ENCODE data around the gene ADAMTS17.

The ADAMTS17 gene

DNA sequence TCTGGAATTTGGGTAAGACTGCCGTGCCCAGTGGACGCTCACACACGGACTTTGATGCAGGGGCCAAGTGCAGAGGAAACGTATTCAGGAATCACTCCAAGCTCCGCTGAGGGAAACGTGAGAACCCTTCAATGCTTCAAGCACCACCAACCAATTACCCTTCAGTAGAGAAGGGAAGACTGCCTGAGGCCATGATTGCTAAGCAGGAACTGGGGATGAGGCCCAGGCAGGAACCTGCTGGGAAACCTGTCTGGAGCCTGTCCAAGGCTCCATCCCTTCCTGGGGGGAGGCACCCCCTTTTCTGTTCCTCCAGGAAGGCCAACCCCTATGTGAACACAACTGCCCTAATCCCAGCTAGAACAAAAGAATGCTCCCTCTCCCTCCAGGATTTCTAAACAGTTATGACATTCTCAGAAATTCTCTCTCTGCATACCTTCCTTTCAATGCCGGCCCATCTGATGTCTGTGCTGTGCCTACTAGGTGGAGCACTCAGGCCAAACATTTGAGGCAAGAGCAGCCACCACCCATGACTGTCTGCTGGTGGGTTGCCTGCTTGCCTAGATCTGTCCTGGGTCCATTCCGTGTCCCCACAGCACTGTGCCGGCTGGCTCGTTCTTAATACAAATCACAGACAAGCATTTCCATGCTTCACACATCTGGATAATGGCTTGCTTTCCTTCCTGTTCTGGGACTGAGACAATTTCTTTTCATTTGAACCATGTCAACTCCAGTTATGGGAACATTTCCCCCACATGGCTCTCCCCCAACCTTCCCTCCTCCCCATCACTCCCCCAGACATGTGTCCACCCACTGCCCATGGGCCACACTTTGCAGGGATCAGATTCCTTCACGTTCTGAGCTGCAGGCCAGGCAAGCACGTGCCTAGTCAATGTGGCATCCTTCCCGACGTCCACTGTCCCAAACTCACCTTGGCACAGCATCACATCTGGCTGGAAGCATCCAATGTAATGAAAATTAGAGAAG lies 149.4 kb downstream of the ADAMTS17 start:
- peak; percentile 31 for DNase-seq

DNA sequence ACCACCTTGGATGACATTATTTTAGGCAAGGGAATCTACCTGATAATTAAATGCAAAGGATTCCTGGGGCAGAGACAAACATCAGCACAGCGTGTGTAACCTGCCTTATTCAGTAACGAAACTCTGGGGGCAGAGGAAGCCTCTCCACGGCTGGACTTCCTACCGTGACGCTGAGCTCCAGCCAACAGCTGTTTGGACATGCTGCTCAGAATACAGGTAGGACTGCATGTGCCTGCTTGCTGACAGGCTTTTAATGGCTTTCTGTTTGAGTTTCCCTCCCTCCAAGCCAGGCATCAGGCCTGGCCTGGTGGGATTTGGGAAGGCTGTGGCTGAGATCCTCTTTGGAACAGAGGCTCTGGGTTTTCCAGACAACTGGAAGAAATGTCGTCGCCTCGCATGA lies 150.6 kb downstream of the ADAMTS17 start:
- DNase-seq = peak; percentile 39

DNA sequence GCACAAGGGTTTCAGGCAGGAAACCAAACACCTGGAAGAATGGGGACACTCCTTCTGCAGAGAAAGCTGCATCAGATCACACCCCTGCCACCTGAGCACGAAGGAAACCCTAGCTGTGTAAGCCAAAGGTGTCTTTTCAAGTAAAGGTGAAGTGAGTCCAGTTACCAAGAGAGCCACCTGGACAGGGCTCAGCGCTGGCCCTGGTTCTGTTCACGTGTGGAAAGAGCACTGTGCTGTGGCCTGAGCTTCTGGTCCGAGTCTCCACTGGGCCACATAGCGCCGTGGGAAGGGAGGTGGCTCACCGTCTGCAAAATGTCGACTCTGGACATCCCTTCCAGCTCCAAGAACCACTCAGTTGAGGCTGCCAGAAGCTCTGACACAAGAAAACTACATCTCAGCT lies 151.1 kb downstream of the ADAMTS17 start:
- DNase-seq = no peak

DNA sequence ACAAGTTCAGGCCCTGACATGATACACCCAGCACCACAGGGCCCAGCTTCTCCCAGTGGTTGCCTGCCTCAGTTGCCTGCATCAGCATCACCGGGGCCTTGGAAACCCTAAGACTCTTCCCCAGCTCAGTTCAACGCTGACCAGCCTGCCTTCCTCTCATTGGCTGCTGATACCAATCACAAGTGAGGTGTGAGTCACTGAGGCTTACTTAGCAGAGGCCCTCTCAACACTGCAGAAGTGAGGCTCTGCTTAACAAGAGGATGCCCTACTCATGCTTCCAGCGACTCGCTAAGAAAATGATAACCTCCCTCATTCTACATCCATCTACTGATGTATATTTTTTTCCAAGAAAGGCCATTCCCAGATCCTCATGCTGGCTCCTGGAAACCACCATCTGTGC lies 151.9 kb downstream of the ADAMTS17 start:
- no peak for DNase-seq

DNA sequence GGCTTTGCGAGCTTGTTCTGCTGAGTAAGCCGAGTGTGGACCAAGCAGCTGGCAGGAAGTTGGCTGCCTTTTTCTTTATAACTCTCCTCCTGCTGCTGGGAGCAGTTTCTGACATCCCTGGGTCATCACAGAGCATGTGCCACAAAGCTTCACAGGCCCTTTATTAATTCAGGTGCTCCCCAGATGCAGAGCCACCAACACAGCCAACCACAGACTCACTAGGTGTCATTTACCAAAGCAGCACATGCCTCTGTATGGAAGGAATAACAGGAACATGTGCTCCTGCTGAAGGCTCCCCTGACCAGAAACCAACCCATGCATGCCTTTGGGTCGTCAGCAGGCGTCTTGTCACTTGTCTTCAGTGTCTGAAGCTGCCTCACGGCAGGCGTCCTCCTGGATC lies 152.5 kb downstream of the ADAMTS17 start:
- DNase-seq = no peak

DNA sequence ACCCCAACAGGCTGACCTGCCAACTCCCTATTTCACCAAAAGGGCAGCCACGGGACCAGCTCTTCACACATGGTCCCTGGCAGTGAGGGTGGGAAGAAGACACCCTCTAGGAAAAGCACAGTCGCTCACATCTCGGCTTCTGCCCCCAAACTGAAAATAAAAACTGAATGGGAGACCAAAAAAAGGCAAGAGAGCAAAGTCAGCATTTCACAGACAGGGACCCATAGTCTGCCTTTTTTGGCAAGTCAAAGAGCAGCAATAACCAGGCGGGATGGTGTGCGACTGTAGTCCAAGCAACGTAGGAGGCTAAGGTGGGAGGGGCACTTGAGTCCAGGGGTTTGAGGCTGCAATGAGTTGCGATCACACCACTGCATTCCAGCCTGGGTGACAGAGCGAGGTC lies 154.1 kb downstream of the ADAMTS17 start:
- no peak for DNase-seq

DNA sequence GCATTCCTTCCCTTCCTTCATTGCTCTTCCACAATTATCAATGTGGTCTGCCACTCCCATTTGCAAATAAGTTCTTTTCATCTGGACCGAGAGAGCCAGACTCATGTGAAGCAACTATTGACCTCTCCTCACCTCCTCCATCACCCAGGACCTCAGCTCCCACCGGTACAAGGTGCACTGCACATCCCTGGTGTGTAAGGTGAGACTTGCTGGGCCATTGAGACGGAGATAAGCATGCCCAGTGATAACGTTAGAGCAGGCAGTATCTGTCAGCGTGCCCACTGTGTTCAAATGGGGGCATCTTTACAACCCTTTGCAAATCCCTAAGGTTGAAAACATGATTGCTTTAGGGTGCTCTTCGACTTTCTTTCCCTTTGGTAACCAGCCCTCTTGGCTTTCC lies 154.8 kb downstream of the ADAMTS17 start:
- DNase-seq = no peak

DNA sequence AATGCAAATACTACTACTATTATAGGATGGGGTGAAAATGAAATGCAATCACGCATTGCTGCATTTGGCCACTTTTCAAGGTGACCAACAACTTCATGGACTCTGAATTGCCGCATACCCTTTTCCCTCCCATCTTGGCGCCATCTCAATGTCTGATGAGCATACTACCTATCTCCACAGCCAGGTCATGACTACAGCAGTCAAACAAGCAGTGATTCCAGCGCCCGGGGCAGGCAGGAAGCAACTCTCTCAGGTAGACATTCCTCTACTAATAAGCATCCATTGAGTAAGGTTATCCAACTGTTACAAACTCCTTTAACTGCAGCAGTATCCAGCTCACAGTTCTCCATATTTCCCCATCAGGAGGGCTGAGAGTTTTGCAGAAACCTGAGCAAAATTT lies 155.4 kb downstream of the ADAMTS17 start:
- no peak for DNase-seq

DNA sequence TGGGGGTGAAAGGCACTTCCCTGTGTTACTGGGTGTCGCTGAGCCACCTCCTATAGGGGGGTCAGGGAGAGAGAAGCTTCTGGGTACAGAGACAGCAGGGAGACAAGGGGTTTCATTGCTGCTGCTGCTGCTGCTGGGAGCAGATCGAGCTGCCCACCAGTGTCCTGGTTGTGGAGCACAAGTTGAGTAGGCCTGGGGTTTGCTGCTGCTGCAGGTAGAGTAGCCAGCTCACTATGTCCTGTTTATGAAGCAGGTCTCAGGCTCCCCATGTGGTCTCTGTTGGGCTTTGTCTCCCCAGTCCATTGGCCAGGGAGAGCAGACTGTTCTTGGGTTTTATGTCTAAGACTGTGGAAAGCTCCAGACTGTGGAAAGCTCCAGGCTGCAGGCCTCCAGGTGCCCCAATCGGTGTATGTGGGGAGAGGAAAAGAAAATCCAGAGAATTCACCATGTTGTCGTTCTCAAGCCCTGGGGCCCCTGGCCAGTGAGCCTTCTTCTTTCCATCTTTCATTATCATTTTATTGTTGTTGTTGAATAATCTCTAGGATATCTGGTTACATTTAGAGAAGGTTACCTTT lies 157.8 kb downstream of the ADAMTS17 start:
- no peak for DNase-seq

DNA sequence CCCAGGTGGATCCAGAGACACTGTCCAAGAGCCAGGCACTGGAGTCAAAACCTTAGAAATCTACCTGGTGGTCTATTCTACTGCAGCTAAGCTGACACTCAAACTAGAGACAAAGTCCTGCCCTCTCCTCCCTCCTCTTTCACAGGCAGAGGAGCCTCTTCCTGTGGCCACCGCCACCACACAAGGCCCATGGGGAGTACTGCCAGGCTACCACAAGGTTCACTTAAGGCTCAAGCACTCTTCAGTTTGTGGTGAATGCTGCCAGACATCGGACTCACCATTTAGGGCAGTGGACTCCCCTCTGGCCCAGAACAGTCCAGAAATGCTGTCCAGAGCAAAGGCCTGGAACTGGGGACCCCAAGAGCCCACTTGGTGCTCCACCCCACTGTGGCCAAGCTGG lies 160.9 kb downstream of the ADAMTS17 start:
- no peak for DNase-seq

DNA sequence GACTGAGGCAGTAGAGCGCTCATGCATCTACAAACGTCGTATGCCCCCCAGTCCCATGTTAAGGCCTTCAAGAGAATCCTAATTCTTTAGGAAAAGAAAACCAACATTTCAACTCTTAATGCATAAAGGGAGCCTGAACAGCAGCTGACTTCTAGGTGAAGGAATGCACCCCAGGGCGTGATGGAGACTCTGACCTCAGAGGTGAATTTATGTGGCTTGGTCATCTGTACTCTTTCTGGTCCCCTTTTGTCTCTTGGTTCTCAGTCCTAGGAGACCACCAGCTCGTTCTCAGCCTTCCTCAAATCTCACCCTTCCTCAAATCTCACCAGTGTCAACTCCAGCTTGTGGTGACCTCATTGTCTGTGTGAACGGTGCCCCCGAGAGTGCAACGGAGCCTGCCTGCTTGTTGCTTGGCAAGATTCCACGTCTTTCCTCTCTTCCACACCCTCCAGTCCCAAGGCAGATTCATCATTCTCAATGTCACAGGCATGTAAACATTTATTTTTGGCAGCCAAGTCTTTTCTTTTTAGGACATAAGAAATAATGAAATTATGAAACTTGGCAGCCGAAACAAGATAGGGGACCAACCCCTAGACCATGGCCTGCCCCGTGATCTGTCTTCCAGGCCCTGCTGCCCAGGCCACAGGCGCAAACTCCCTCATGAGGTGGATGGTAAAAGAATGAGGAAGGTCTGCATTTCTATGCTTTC lies 166.2 kb downstream of the ADAMTS17 start:
- no peak for DNase-seq

DNA sequence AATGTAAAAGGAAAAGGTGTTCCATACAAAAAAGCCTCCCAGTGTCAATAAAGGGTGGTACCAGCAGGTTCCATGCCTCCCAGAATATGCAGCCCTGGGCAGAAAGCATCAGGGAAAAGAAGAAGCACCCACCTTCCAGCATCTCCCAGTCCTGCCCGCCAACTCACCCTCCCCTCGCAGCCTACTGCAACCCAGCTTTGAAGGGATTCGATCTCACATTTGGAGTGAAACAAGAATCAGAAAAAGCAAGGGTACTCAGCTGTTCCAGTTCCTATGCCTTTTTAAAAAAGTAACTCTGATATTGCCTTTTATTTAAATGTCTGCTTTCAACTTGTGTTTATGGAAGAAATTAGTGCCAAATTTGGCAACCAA lies 166.9 kb downstream of the ADAMTS17 start:
- DNase-seq = no peak

DNA sequence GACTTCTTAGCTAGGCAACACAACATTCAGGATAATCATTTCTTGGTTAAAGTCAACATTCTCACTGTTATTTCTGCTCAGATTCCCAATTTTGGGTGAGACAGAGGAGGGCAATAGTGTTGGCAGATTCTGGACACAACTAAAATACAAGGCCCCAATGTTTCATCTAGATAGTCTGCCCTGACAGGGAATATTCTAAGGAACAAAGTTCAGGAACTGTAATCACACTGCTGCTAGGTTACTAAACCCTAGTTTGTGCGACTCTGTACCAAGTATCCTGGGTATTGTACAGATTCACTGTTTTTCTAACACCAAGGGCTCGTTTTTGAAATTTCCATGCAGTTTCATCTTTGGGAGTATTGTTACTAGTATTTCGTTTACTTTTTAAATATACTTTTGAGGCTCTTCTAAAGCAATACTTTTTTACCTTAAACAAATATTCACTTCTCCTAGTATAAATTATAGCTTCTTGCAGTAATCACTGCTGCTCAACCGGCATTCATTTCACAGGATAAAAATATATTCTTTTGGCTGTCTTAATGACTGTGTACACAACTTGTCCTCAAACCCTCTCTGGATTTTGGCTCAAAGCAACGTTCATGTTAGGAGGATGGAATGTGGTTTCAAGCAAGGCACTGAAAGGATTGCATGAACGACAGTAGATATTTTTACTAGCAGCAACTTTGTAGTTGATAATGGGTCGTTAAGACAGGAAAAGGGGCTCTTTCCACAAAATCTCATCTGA lies 167.4 kb downstream of the ADAMTS17 start:
- DNase-seq = no peak

DNA sequence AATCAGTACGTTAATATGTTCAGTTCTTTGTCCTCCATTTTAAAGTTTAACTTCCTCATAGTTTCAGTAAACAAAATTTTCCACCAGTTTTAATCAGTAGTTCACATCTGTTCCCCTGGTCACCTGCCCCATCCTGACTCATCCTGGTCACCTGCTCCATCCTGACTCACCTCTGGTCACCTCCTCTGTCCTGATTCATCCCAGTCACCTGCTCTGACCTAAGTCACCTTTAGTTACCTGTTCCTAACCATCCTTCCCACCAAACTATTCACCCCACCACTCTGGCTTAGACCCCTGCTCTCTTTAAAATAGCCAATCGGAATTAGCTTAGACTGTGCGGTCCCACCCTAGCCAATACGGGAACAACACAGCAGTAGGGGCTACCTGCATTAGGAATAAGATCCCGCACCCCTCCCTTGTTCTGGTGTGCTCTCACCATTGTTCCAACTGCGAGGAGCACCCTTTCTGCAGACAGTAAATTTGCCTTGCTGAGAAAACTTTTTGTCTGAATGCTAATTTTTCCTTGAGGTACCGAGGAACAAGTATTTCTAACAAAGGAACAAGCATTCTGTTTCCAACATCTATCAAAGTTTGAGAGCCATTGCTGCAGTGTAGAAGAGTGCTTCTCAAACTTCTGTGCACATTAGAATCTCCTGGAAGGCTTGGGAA lies 169.3 kb downstream of the ADAMTS17 start:
- no peak for DNase-seq

DNA sequence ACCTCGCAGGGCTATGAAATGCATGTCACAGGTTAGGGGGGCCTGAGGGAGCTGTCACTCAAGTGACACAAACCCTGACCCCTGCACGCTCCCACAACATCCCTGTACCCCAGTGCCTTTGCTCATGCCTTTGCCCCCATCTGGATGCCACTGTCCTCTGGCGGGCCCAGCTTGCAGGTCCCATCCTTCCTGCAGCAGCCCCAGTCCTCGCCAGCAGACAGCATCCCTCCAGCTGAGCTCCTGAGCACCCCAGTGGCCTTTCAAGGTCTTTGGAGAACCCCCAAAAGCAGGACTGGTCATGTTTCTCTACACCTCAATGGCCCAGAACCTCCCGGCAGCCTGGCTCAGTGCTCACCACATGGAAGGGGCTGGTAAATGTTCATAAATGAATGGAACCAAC lies 170.4 kb downstream of the ADAMTS17 start:
- no peak for DNase-seq

DNA sequence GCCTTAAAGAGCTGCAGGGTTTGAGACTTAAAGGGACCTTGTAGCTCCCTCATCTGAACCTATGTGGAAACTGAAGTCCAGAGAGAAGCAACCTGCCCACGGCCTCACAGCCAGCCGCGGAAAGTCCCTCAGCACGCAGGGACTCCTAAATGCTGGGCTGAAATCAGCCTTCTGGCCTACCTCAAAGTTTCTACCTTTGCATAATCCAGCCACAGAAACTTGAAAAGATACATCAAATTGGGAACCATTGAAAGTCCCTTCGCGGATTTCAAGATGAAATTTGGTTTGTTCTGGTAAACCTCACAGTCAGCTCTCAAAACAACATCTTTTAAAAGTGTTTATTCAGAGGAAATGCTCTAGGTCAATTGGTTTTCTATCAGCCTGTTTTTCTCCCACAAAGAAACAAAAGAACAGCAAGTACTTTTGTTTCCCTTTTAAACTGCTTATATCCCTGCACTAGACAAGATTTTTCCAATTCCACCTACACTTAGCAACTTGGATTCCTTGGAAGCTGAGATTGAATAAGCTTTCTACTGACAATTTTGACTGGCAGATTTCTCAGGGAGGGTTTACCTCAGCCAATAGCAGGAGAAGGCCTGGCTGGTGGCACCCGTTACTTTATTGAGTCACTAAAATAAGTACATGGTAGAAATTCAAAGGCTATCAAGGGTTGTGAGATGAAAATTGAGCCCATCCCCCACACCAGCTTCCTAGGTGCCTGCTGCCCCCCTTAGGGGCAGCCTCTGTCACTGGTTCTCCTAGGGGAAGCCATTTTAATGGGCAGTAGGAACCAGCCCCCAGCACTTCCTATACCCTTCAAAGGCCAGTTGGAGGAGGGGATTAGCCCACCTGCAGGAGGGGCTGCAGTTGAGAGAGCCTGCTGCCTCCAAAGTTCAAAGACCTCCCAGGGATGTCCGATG lies 171.2 kb downstream of the ADAMTS17 start:
- no peak for DNase-seq

DNA sequence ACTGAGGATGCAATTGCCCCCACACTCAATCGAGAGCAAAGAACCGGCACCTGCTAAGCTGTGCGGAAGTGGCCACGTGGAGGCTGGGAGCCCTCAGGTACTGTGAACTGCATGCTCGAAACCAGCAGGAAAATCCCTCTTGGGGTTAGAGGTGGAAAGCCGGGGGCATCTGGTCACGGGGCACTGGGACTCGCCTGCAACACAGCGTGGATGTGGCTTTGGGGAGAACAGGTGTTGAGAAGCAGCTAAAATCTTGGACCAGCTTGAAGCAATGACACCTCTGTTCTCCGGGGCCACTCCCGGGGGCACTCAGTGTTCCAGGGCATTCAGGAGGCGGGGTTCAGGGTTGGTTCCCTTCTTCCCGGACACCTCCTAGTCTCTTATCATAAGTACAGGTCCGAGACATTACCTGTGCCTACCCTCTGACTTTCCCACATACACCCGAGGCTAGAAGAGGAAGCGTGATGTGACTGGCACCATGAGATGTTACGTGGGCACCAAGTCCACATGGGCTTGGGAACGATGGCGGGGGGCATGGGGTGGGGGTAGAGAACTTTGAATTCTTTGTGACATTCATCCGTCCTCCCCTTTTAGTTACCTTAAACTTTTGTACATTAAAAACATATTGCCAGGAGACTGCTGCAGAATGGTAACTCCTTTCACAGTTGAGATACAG lies 172.0 kb downstream of the ADAMTS17 start:
- no peak for DNase-seq

DNA sequence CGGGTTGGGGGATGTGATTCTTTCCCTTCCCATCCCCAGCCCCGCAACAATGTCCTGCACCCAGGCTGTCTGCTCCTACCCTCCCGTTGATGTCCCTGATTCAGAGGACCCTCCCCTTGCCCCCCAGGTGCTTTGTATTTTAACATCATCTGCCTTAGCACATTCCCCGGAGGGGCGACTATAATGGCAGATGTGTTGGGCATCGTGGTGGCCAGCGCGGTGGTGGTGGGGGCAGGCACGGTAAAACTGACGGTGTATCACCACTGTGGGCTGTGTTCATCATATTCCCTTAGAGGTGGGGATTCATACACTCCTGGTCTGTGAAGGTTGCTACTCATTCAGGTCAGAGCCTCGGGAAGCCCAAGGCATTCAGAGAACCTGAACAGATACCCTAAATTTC lies 173.0 kb downstream of the ADAMTS17 start:
- DNase-seq = no peak

DNA sequence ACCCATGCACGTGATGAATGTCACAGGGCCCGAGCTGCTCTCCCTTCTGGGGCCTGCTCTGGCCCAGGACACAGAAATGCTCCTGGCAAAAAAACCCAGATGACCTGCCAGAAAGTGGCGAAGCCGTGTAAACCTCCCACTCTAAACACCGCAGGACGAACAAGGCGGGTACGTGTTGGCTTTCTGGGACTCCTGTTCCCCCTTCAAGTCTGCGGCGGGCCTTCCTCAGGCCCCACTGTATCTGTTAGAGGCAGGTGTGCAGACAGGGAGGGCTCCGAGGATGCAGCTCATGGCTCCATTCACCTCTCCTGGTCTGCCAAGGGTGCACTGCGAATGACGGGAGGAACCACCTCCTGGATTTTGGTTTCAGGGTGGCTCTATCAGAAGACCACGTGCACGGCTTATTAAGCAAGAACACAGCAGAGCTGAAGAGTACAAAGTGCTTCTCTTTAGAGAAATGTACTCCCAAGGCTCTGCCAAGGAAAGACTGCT lies 173.8 kb downstream of the ADAMTS17 start:
- no peak for DNase-seq

DNA sequence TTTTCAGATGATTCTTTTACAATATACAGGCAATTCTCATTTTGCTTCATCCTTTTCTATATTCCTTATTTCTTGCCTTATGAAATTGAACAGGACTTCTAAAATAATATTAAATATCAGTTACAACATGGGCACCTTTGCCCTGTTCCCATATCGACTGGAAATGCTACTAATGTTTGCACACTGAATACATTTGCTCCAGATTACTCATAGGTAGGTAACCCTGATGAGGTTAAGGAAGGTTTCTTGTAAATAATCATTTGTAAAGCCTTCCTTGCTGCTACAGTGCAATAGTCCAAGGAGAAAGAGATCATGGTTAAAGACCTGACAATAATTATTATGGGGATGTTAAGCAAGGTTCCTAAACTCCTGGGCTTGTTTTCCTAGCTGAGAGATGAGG lies 175.5 kb downstream of the ADAMTS17 start:
- DNase-seq = no peak

DNA sequence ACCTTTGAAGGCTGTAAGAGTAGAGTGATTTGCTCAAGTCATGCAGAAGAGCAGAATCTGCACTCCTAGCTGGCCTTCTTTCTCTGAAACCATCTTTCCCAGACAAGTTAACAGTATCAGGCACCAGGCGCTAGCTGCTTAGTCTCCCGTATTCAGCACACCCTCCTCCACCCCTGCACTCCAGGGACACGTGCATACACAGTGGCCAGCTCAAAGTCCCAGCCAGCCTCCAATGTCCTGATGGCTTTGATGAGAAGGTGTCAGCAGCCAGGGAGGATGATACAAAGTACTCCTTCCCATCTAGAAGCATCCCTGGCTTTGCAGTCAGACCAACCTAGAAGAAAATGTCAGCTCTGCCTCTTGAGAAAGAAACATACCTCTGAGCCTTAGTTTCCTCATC lies 177.8 kb downstream of the ADAMTS17 start:
- DNase-seq = no peak
